Adrenal gland (tissue), 5 donors: ENCODE data around the gene CLEC11A.

ENCODE experiments used
- POLR2A ChIP-seq, 2 donors: fragments of 450-650 bp; IDR thresholded peaks; one replicate each; pipeline ENCODE4 v1.6.1; 2017; ENCODE audit warnings: antibody characterized with exemption in 2 of 2, mild to moderate bottlenecking in 2 of 2, moderate library complexity in 1 of 2
- TF ChIP-seq, protein P1 (sequence below), 6 experiments: fragments of 450-650 bp in 4 of 6; fragments of 200-600 bp in 2 of 6; sonication (generic) in 1 of 6; IDR thresholded peaks; 1 replicate in 5 of 6; 2 replicates in 1 of 6; pipeline versions ENCODE4 v1.5.1 to v1.8.0; 2016 to 2021; ENCODE audit warnings: antibody characterized with exemption in 6 of 6, mild to moderate bottlenecking in 2 of 6, moderate library complexity in 1 of 6
- donor health status: DM: no; HTN: no; CAD: no.

DNA sequence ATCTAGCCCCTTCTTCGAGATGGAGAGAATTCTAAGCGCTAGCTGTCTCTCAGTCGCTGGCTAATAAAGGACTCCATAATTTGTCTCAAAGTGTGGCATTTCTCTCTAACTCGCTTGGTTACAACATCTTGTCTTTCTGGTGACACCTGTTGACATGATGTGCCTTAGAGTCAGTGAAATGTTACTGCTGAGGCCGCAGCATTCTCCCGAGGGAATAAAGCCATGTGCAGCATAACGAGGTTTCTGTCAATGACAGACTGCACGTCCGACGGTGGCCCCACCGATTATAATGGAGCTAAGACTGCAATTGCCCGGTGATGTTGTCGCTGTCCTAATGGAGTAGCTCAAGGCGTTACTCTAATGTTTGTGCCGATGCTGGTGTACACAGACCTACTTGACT, 26.8 kb downstream of the CLEC11A start:
- TF ChIP-seq, protein P1, sequence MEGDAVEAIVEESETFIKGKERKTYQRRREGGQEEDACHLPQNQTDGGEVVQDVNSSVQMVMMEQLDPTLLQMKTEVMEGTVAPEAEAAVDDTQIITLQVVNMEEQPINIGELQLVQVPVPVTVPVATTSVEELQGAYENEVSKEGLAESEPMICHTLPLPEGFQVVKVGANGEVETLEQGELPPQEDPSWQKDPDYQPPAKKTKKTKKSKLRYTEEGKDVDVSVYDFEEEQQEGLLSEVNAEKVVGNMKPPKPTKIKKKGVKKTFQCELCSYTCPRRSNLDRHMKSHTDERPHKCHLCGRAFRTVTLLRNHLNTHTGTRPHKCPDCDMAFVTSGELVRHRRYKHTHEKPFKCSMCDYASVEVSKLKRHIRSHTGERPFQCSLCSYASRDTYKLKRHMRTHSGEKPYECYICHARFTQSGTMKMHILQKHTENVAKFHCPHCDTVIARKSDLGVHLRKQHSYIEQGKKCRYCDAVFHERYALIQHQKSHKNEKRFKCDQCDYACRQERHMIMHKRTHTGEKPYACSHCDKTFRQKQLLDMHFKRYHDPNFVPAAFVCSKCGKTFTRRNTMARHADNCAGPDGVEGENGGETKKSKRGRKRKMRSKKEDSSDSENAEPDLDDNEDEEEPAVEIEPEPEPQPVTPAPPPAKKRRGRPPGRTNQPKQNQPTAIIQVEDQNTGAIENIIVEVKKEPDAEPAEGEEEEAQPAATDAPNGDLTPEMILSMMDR (IDR thresholded peaks at IDR 0.05): no peak
- no peak for TF ChIP-seq POLR2A (IDR thresholded peaks at IDR 0.05)
